ENCODE measurements around the gene CETN3.

CETN3 gene

GRCh38 chr5:90409318-90410177 lies at the start of gene CETN3:
CETN3 (minus strand) TSS chr5:90409756; CDS start chr5:90409661, 95 bp downstream.
- peak; percentile 96 for DNase-seq (ENCODE audit: low read depth, low spot score)

DNA sequence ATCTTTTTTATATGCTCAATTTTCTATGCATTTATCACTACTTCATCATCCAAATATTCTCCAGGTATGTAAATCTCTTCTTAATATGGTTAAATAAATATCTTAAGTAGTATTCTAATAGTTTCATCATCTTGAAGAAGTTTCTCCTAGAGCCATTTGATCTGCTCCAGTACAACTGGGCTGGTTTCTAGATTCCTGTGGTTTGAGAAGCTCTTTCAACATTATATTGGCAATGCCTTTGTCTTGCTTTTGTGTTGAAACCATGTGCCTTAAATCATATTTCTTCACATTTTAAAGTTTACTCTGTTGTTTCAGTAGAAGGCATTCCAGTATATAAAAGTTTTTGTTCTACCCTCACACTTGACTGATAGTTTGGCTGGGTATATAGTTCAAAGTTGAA lies 37.4 kb upstream of the CETN3 start:
- no peak for DNase-seq (ENCODE audit: low read depth, low spot score)

DNA sequence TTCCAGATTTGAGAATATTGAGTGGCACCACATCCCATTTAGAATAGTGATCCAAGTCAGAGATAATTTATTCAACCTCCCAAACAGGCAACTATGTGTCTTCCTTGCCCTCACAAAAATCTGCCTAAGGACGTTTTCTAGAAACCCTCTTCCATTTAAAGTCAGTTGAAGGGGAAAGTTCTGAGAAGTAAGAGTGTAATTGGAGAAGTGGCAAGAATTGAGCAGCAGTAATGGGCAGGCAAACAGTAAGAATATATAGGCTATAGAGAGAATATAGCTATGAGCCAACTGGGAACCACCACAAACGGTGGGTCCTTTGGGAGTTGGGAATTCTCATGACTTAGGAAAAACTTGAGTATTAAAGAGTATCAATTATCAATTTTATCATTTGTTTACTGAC lies 31.1 kb upstream of the CETN3 start:
- DNase-seq (ENCODE audit: low read depth, low spot score), result no peak

DNA sequence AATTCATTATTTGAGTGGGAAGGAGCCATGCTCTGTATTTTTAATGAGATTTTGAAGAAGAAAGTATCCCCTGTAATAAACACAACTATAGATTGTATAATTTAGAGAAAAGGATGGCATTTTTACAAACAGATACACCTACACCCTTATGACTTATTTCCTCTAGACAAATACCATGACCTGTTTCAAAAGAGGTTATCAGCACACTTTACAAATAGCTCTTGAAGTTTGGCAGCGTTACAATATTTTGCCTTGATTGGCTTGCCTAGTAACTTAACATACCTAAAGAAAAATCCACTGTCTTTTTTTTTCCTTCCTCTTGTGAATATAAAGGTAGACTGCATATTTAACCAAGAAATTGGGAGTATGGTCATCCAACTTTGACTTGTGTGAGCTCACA lies 28.5 kb upstream of the CETN3 start:
- DNase-seq (ENCODE audit: low read depth, low spot score), result no peak

GRCh38 chr5:90437663-90438062 lies 28.1 kb upstream of the CETN3 start:
- DNase-seq (ENCODE audit: low read depth, low spot score), result no peak

DNA sequence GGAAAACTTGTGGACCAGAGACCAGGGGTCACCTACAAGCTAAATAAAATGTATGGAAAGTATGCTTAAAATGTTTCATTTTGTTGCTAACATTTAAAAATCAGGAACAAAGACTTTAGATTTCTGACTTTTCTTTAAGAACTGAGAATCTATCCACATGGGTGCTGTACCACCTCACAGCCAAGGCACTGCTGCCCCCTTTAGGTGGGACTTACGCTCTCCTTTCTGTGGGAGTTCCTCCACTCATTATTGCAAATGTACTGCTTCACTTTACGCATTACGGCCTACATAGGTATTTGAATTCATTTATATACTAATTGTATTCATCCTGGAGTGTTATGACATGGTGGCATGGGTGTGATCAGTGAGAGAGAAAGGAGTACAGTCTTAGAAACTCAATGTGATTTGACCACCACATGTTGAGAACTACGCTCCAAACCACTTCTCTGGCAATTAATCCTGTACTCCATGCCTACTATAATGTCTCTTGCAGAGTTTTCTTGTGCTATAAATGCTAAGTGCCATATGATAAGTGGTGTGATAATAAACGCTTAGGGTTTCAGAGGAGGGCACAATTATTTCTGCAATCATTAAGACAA lies 24.7 kb upstream of the CETN3 start:
- peak; percentile 38 for DNase-seq (ENCODE audit: low read depth, low spot score)

GRCh38 chr5:90424245-90424644 lies 14.7 kb upstream of the CETN3 start:
- no peak for DNase-seq (ENCODE audit: low read depth, low spot score)

- peak; percentile 37 for DNase-seq (ENCODE audit: low read depth, low spot score)
Observed at GRCh38 chr5:90421136-90421535, 11.6 kb upstream of the CETN3 start.

GRCh38 chr5:90418214-90418613 lies 8.7 kb upstream of the CETN3 start:
- DNase-seq (ENCODE audit: low read depth, low spot score), result no peak

DNA sequence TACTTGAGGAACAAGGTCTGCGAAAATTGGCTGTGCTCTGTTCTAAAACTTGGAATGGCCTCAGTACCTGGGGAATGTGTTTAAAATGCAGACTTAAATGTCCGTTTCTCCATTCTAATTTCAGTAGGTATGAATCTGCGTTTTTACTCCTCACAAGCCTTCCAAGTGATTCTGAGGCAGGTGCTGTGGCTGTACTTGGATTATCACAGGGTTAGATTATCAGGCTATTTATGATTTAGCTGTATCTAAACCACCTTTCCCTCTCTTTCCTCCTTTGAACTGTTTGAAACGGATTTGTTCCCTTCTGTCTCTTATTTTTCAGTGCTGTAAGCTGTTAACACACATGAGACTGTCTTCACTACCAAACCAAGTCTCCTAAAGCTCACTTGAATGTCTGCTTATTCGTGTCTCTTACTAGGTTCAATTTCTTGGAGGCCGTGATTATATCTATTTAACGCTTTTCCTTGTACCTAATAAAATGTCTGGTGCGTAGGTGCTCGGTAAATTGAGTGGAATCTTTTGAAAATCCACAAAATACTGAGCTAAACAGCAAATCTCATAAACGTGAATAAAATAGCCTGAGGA lies 714 bp upstream of the CETN3 start:
- no peak for DNase-seq (ENCODE audit: low read depth, low spot score)

DNA sequence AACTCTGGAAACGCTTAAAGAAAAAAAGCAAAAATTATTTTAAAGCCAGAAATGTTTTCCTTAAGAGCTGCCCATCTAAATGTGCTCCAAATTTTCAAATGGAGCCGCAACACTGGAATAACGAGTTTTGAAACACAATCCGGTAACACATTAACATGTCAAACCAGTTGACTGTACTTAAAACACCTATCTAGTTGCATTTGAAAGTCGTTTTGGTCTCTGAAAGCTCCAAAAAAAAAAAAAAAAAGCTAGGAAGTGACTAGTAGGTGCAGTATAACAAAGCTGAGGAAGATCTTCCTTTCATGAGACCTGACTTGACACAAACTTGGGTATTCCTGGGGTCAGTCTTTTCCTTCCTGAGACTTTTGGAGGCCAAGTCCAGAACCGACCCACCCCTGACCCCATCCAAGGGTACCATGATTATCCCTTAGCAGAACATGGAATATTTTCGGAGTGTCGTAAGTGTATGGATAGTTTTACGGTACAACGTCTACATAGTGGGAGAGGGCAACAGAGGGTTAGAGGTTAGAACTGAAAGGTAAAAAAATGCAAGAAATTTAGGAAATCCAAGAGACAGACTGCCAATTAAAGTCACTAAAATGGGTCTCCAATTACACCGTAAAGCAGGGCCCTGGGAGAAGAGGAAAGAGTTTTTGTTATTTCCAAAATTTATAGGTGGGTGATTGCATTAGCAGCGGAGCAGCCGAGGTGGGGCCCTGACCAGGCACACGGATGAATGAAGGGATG lies 812 bp downstream of the CETN3 start:
- no peak for DNase-seq (ENCODE audit: low read depth, low spot score)

DNA sequence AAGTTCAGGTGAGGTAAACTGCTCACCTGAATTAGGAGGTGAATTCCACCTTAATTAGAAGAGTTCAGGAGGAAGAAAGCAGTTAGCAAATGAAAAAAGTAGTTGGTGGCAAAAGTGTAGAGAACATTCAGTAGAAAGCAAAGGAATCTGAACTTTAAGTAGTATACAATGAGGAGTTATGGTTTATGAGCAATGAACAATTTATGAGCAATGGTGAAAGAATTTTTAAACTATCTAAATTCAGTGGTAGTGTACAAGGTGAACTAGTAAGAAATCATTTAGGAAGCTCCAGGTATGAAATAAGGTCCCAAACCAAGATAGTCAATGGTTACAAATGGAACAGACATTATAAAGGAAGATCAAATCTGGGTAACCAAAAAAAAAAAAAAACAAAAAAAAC lies 3.1 kb downstream of the CETN3 start:
- DNase-seq (ENCODE audit: low read depth, low spot score), result no peak

DNA sequence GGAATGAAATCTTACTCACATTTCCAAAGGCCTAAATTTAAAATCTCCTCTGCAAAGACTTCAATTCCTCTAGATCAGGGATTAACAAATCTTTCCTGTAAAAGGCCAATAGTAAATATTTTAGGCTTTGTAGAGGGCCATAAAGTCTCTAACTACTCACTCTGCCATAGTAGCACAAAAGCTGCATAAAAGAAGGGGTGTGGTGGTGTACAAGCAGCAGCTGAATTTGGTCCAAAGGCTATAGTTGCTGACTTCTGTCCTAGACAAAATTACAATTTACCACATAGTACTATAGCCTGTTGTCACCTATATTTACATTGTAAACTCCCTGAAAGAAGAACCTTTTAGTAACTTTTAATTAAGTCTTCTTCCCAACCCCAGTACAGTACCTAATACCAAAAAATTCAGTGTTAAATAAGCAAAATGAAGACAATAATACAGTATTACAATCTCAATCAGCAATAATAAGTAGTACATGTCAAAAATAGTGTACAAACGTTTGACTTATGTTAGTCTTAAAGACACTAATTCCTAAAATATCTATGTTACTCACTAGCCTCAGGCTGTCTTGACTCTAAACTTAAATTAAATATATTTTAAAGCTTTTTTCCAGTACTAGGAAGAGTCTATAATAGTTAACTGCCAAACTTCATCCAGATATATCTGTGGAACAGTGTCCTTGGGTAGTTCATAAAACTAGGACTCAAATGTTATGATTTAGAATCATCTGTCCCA lies 6.9 kb downstream of the CETN3 start:
- no peak for DNase-seq (ENCODE audit: low read depth, low spot score)

DNA sequence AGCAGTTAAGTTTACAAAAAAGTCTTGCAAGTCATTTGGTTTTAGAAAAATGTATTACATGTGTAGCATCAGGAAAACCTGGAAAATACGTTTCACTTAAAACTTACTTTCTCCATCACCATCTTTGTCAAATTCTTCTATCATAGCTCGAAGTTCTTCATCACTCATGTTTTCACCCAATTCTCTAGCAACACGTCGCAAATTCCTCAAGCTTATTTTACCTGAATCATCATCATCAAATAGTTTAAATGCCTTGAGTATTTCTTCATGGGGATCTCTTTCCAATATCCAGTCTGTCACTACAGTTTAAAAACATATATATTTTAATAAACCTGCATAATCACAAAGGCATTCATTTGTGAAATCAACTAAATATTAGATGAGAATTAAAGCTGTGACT lies 10.3 kb downstream of the CETN3 start:
- no peak for DNase-seq (ENCODE audit: low read depth, low spot score)

DNA sequence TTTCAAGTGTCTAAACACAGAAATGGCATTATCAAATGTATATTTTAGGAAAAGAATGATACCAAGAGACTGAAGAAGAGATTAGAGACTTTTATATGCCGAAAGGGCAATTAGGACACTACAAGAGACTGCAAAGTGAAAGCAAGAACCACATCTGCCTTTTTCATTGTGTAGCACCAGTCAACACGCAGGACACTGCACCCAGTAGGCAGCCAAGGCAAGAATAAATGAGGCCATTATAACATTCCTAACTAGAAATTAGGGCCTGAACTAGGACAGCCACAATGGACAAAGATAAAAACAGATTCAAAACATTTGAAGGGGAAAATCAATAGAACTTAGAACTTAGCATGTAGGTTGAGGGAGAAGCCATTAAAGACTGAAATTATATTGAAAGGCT lies 10.8 kb downstream of the CETN3 start:
- no peak for DNase-seq (ENCODE audit: low read depth, low spot score)

GRCh38 chr5:90395005-90395404 lies 14.6 kb downstream of the CETN3 start:
- no peak for DNase-seq (ENCODE audit: low read depth, low spot score)

DNA sequence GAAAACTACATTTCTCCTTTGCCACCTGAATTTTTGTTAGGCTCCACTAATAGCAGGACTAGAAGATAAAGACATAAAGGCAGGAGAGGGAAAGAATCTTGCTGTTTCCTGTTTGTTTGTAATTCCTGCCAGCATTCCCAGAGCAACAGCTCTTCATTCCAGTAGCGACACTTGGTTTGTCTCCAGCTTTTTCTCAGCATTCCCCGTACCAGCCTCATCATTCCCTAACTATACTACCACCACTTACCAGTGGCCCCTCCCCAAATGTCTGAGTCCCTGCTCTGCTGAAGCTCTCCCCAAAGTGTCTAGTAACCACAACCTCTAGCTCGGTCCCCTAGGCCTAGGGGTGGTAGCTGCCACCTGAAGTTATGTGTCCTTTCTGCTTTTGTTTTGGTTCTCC lies 18.6 kb downstream of the CETN3 start:
- DNase-seq (ENCODE audit: low read depth, low spot score), result peak; percentile 32

GRCh38 chr5:90390326-90390725 lies 19.2 kb downstream of the CETN3 start:
- no peak for DNase-seq (ENCODE audit: low read depth, low spot score)

GRCh38 chr5:90387508-90387907 lies 22.0 kb downstream of the CETN3 start:
- no peak for DNase-seq (ENCODE audit: low read depth, low spot score)

GRCh38 chr5:90386099-90386710 lies 23.4 kb downstream of the CETN3 start:
- no peak for DNase-seq (ENCODE audit: low read depth, low spot score)

- DNase-seq (ENCODE audit: low read depth, low spot score), result no peak
Observed at GRCh38 chr5:90384389-90384788, 25.2 kb downstream of the CETN3 start.

All from ELF-1 (cell line).